ENCODE results near the gene HFE.
"Not testable (repeated sequence)": the region's sequence is repeated elsewhere in the genome, so short reads cannot be mapped to it uniquely, and the experiment has no call there.

HFE gene

DNA sequence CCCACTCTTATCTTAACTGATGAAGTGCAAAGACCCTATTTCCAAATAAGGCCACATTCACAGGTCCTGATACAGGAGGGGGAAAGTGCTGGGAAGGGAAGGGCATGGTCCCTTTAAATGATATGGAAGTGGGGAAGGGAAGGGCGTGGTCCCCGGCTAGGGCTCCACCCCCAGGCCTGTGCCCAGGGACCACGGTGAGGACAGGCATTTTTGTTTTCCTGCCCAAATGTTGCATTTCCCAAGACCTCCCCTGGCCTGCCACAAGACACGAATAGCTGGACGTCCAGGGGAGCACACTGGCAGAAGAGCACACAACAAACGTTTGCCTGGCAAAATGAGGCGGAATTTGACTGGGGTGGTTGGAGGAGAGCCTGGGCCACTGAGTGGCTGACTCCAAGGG lies 16.1 kb upstream of the HFE start:
- no peak for ATAC-seq
- TF ChIP-seq ISL1 (CRISPR knock-in tag; IDR thresholded peaks at IDR 0.05) (no peak), GLIS3 (CRISPR knock-in tag; IDR thresholded peaks at IDR 0.05) (no peak), SNAI2 (CRISPR knock-in tag; IDR thresholded peaks at IDR 0.05) (no peak), ESRRG (CRISPR knock-in tag; IDR thresholded peaks at IDR 0.05) (no peak), ZFP3 (CRISPR knock-in tag; IDR thresholded peaks at IDR 0.05) (no peak)
- TF ChIP-seq, protein P1, sequence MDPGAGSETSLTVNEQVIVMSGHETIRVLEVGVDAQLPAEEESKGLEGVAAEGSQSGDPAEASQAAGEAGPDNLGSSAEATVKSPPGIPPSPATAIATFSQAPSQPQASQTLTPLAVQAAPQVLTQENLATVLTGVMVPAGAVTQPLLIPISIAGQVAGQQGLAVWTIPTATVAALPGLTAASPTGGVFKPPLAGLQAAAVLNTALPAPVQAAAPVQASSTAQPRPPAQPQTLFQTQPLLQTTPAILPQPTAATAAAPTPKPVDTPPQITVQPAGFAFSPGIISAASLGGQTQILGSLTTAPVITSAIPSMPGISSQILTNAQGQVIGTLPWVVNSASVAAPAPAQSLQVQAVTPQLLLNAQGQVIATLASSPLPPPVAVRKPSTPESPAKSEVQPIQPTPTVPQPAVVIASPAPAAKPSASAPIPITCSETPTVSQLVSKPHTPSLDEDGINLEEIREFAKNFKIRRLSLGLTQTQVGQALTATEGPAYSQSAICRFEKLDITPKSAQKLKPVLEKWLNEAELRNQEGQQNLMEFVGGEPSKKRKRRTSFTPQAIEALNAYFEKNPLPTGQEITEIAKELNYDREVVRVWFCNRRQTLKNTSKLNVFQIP (CRISPR knock-in tag; IDR thresholded peaks at IDR 0.05; ENCODE audit: borderline replicate concordance, low read depth), result no peak
- TF ChIP-seq, protein P2, sequence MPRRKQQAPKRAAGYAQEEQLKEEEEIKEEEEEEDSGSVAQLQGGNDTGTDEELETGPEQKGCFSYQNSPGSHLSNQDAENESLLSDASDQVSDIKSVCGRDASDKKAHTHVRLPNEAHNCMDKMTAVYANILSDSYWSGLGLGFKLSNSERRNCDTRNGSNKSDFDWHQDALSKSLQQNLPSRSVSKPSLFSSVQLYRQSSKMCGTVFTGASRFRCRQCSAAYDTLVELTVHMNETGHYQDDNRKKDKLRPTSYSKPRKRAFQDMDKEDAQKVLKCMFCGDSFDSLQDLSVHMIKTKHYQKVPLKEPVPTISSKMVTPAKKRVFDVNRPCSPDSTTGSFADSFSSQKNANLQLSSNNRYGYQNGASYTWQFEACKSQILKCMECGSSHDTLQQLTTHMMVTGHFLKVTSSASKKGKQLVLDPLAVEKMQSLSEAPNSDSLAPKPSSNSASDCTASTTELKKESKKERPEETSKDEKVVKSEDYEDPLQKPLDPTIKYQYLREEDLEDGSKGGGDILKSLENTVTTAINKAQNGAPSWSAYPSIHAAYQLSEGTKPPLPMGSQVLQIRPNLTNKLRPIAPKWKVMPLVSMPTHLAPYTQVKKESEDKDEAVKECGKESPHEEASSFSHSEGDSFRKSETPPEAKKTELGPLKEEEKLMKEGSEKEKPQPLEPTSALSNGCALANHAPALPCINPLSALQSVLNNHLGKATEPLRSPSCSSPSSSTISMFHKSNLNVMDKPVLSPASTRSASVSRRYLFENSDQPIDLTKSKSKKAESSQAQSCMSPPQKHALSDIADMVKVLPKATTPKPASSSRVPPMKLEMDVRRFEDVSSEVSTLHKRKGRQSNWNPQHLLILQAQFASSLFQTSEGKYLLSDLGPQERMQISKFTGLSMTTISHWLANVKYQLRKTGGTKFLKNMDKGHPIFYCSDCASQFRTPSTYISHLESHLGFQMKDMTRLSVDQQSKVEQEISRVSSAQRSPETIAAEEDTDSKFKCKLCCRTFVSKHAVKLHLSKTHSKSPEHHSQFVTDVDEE (CRISPR knock-in tag; IDR thresholded peaks at IDR 0.05), result no peak
- TF ChIP-seq, protein P3, sequence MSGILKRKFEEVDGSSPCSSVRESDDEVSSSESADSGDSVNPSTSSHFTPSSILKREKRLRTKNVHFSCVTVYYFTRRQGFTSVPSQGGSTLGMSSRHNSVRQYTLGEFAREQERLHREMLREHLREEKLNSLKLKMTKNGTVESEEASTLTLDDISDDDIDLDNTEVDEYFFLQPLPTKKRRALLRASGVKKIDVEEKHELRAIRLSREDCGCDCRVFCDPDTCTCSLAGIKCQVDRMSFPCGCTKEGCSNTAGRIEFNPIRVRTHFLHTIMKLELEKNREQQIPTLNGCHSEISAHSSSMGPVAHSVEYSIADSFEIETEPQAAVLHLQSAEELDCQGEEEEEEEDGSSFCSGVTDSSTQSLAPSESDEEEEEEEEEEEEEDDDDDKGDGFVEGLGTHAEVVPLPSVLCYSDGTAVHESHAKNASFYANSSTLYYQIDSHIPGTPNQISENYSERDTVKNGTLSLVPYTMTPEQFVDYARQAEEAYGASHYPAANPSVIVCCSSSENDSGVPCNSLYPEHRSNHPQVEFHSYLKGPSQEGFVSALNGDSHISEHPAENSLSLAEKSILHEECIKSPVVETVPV (CRISPR knock-in tag; IDR thresholded peaks at IDR 0.05), result no peak

DNA sequence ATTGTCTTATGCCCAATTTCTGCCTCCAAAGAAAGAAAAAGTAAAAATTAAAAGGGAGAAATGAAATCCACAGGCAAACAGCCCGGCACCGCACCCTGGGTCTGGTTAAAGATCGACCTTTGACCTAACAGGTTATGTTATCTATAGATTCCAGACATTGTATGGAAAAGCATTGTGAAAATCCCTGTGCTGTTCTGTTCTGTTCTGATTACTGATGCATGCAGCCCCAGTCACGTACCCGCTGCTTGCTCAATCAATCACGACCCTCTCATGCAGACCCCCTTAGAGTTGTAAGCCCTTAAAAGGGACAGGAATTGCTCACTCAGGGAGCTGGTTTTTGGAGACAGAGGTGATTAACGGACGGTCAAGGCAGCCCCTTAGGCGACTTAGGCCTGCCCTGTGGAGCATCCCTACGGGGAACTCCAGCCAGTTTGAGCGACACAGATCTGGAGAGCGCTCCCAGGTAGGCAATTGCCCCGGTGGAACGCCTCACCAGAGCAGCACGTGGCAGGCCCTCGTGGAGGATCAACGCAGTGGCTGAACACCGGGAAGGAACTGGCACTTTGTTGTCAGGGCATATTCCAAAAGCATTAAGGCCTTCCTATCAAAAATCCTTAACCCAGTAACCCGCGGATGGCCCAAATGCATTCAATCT lies 12.0 kb upstream of the HFE start:
- TF ChIP-seq ZFP30 (CRISPR knock-in tag; IDR thresholded peaks at IDR 0.05) (no peak), ZNF8 (CRISPR knock-in tag; IDR thresholded peaks at IDR 0.05) (no peak), TCF4 (CRISPR knock-in tag; IDR thresholded peaks at IDR 0.05; ENCODE audit: borderline replicate concordance) (no peak), GLIS3 (CRISPR knock-in tag; IDR thresholded peaks at IDR 0.05) (no peak), ARNTL (CRISPR knock-in tag; IDR thresholded peaks at IDR 0.05; ENCODE audit: borderline replicate concordance, low read depth) (no peak), ZNF565 (CRISPR knock-in tag; conservative IDR thresholded peaks at IDR 0.05; ENCODE audit: low read depth) (no peak), BACH2 (CRISPR knock-in tag; IDR thresholded peaks at IDR 0.05; ENCODE audit: borderline replicate concordance) (no peak), ZC3H10 (CRISPR knock-in tag; IDR thresholded peaks at IDR 0.05) (no peak), RARB (CRISPR knock-in tag; IDR thresholded peaks at IDR 0.05) (no peak), ZNF70 (CRISPR knock-in tag; IDR thresholded peaks at IDR 0.05) (no peak), ESRRG (CRISPR knock-in tag; IDR thresholded peaks at IDR 0.05) (no peak), ISL1 (CRISPR knock-in tag; IDR thresholded peaks at IDR 0.05) (no peak), SNAI2 (CRISPR knock-in tag; IDR thresholded peaks at IDR 0.05) (no peak), PPARA (CRISPR knock-in tag; IDR thresholded peaks at IDR 0.05; ENCODE audit: borderline replicate concordance) (no peak), OSR1 (CRISPR knock-in tag; IDR thresholded peaks at IDR 0.05) (no peak)
- TF ChIP-seq, protein P2 (CRISPR knock-in tag; IDR thresholded peaks at IDR 0.05), result no peak
- TF ChIP-seq, protein P4, sequence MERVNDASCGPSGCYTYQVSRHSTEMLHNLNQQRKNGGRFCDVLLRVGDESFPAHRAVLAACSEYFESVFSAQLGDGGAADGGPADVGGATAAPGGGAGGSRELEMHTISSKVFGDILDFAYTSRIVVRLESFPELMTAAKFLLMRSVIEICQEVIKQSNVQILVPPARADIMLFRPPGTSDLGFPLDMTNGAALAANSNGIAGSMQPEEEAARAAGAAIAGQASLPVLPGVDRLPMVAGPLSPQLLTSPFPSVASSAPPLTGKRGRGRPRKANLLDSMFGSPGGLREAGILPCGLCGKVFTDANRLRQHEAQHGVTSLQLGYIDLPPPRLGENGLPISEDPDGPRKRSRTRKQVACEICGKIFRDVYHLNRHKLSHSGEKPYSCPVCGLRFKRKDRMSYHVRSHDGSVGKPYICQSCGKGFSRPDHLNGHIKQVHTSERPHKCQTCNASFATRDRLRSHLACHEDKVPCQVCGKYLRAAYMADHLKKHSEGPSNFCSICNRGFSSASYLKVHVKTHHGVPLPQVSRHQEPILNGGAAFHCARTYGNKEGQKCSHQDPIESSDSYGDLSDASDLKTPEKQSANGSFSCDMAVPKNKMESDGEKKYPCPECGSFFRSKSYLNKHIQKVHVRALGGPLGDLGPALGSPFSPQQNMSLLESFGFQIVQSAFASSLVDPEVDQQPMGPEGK (CRISPR knock-in tag; IDR thresholded peaks at IDR 0.05; ENCODE audit: borderline replicate concordance), result no peak
- TF ChIP-seq, protein P3 (CRISPR knock-in tag; IDR thresholded peaks at IDR 0.05), result no peak
- TF ChIP-seq, protein P1 (CRISPR knock-in tag; IDR thresholded peaks at IDR 0.05; ENCODE audit: borderline replicate concordance, low read depth), result no peak
- ATAC-seq, result no peak

GRCh38 chr6:26078066-26078465 lies 9.2 kb upstream of the HFE start:
- ATAC-seq, result not testable (repeated sequence)

DNA sequence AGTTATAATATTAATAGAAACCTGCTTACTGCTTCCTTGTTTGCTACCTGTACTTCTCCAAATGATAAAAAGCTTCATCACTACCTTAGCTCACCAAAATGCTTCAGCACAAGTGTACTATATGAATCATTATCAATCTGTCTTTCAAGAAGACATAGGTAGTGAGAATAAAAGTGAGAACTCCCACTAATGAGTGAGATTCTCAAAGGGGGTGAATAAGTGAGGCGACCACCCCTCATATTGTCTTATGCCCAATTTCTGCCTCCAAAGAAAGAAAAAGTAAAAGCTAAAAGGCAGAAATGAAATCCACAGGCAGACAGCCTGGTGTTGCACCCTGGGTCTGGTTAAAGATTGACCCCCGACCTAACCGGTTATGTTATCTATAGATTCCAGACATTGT lies 6.1 kb upstream of the HFE start:
- not testable (repeated sequence) for ATAC-seq
